ENCODE data around the gene POMGNT2.

The POMGNT2 gene

DNA sequence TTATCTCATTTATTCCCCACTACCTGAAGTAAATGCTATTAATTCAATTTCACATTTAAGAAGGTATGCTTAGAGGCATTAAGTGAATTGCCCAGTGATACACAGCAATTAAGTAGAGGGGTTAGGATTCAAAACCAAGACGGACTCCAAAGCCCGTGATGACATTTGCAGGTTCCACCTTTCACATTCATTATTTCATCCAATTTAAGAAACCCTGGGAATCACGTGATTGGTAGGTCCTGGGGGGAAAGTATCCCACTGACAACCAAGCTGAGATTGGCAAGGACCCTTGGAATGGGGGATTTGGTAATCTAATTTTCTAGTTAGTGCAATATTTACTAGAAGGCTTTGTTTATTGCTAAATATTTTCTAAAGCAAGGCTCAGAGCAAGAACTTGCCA lies 1.8 kb downstream of the POMGNT2 start:
- TF ChIP-seq, protein P1, sequence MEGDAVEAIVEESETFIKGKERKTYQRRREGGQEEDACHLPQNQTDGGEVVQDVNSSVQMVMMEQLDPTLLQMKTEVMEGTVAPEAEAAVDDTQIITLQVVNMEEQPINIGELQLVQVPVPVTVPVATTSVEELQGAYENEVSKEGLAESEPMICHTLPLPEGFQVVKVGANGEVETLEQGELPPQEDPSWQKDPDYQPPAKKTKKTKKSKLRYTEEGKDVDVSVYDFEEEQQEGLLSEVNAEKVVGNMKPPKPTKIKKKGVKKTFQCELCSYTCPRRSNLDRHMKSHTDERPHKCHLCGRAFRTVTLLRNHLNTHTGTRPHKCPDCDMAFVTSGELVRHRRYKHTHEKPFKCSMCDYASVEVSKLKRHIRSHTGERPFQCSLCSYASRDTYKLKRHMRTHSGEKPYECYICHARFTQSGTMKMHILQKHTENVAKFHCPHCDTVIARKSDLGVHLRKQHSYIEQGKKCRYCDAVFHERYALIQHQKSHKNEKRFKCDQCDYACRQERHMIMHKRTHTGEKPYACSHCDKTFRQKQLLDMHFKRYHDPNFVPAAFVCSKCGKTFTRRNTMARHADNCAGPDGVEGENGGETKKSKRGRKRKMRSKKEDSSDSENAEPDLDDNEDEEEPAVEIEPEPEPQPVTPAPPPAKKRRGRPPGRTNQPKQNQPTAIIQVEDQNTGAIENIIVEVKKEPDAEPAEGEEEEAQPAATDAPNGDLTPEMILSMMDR (IDR thresholded peaks at IDR 0.05; ENCODE audit: insufficient read depth, low read depth, low read length, missing control alignments) = no peak
- no peak overlapping the region for H3K4me3 ChIP-seq (ENCODE audit: low read length)
- DNase-seq (ENCODE audit: low read depth) = no peak

DNA sequence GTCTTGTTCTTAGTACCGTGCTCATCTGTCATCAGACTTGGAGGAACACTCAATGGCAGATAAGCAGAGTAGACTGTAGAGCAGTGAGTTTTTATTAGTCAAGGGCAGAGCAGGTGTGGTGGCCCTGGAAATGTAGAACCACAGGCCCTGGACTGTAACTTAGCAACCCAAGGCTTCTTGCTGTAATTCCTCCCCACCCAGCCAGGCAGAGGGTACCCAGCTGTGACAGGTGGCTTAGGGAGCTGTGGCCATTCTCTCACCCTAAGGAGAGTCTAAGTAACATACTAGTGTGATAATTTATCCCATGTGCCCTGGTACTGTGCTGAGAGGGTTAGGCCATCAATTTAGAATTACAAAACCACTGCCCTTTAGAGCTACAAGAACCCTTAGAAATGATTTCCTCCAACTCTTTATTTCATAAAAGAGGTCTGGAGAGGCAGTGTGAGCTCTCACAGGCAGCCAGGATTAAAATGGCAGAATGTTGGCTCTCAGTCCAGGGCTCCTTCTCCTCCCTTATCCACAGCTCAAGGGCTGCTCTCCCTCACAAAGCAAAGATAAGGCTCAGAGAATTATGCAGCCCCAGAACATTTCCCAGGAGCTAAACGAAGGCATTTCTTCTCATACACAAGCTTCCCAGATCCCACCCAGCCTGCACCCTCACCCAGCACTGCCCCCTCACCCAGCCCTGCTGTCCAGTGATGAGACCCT lies 3.0 kb downstream of the POMGNT2 start:
- H3K4me3 ChIP-seq (ENCODE audit: low read length) = no peak overlapping the region
- TF ChIP-seq, protein P1 (IDR thresholded peaks at IDR 0.05; ENCODE audit: insufficient read depth, low read depth, low read length, missing control alignments) = no peak
- DNase-seq (ENCODE audit: low read depth) = no peak

DNA sequence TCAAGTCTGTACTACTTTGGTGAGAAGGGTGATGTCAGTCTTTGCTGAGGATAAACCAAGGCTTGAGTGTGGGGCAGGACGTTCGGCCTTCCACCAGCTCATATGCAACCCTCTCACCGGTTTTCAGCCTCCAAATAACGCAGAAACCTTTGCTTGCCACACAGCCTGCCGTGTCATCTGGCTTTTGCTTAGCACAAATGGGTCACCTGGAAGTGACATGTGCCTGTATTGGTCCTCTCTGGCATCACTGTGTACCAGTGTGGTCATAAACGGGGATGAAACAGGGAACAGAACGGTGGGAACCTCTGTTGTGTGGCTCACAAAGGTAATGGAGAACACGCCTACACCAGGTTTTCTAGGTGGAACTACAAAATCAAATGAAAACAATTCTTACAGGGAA lies 7.1 kb downstream of the POMGNT2 start:
- H3K4me3 ChIP-seq (ENCODE audit: low read length) = no peak overlapping the region
- DNase-seq (ENCODE audit: low read depth) = no peak
- TF ChIP-seq, protein P1 (IDR thresholded peaks at IDR 0.05; ENCODE audit: insufficient read depth, low read depth, low read length, missing control alignments) = no peak

DNA sequence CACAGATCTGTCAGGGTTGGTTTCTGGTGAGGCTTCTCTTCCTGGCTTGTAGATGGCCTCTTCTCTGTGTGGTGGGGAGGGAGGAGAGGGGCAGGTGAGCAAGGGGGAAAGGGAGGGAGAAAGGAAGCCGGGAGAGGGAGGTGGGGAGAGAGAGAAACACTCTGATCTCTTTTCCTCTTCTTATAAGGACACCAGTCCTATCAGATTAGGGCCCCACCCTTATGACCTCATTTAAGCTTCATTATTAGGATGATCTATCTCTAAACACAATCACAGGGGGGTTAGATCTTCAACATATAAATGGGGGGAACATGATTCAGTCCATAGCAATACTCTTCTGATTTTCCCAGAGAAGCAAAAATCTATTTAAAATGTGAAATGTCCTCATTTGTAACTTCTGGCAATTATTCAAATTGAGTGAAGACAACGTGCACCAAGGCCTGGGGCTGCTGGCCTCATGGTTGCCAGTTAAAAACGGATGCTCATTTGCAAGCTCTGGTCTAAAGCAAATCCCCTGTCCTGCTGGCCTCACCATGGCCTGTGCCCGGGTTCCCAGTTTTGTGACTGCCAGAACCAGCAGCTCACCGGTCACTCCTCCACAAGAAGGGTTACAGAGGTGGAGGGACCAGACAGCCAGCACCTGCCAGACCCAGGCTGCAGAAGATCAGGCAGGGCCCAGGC lies 8.3 kb downstream of the POMGNT2 start:
- no peak for DNase-seq (ENCODE audit: low read depth)

DNA sequence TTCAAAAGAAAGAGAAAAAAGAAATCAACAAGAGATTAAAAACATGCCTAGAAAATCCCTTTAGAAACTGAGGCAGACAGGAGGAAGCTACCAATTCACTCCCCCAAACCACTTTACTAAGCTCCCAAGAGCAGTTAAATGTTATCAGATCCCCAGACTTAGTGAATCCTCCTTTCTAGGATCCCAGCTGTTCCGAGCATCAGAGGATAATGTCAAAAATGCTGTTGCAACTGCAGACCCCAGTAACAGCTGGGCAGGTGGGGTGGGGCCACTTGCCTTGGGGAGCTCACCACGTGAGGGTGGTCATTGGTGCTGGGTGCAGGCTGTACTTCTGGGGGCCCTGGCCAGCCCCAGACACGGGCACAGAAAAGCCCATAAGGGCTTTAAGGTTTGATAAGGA lies 9.1 kb downstream of the POMGNT2 start:
- no peak overlapping the region for H3K4me3 ChIP-seq (ENCODE audit: low read length)
- TF ChIP-seq, protein P1 (IDR thresholded peaks at IDR 0.05; ENCODE audit: insufficient read depth, low read depth, low read length, missing control alignments) = no peak
- DNase-seq (ENCODE audit: low read depth) = no peak

More for the DNA sequence above, 8.3 kb downstream of the POMGNT2 start:
- no peak overlapping the region for H3K4me3 ChIP-seq (ENCODE audit: low read length)
- TF ChIP-seq, protein P1 (IDR thresholded peaks at IDR 0.05; ENCODE audit: insufficient read depth, low read depth, low read length, missing control alignments) = no peak

DNA sequence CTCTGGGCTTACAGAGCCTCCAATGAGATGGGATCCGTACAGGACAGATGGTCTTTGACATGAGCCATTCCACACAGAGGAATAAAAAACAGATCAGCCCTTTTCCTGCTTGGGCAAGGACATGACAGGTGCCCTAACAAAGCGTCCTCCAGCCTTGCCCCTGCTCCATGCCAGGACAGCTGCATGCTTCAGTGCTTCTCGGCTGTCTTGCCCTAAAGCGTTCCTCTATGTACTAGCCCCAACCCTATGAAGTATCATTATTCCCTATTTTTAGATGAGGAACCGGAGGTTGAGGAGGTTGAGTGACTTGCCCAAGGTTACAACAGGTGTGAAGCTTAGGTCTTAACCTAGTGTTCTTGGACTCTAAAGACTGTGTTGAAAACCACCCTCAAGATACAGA lies 10.5 kb downstream of the POMGNT2 start:
- no peak overlapping the region for H3K4me3 ChIP-seq (ENCODE audit: low read length)
- TF ChIP-seq, protein P1 (IDR thresholded peaks at IDR 0.05; ENCODE audit: insufficient read depth, low read depth, low read length, missing control alignments) = no peak
- no peak for DNase-seq (ENCODE audit: low read depth)

Measured in epithelial cell of esophagus (primary cell).